ENCODE data around the gene CTIF. TPM values are rescaled to one million over a fixed set of nuclear protein-coding genes. Genes with fewer than 3 reads are reported as not detected.

CTIF gene
- total RNA-seq, 4 donors from 2014 or later, result 72.2 to 137 (median 86.5) TPM

DNA sequence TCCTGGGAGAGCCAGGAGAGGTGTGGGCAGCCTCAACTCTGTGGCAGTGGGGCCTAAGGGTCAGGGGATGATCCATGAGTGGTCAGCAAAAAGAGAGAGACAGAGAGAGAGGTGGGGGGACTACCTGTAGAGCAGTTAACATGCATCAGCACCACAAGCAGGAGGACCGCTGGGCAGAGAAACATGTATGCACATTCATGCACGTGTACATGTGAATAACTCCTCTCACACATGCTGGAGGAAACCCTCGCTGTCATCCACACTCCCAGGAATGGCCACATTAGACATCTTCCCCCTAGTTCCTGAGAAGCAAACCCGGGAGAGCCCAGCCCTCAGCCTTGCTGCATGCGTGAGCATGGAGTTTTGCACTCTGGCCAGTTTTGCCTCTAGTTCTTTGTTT is 245.8 kb downstream of the CTIF start:
- no peak for DNase-seq (ENCODE audit: low spot score in 2 of 2)
- Histone ChIP-seq H3K4me3 (no peak overlapping the region), H3K4me1 (peaks cover 3 to 57% (median 36%) of the 10 kb centered on the region in 4 donors), H3K9me3 (no peaks in the 10 kb centered on the region), H3K36me3 (peaks cover 0 to 8% (median 0%) of the 10 kb centered on the region in 3 donors), H3K27me3 (no peaks in the 10 kb centered on the region), H3K27ac (no peak overlapping the region)
- WGBS, 2 donors, result 72 to 78% methylated on average over 5 of the region's 5 CpGs
- TF ChIP-seq, protein P1, sequence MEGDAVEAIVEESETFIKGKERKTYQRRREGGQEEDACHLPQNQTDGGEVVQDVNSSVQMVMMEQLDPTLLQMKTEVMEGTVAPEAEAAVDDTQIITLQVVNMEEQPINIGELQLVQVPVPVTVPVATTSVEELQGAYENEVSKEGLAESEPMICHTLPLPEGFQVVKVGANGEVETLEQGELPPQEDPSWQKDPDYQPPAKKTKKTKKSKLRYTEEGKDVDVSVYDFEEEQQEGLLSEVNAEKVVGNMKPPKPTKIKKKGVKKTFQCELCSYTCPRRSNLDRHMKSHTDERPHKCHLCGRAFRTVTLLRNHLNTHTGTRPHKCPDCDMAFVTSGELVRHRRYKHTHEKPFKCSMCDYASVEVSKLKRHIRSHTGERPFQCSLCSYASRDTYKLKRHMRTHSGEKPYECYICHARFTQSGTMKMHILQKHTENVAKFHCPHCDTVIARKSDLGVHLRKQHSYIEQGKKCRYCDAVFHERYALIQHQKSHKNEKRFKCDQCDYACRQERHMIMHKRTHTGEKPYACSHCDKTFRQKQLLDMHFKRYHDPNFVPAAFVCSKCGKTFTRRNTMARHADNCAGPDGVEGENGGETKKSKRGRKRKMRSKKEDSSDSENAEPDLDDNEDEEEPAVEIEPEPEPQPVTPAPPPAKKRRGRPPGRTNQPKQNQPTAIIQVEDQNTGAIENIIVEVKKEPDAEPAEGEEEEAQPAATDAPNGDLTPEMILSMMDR (IDR thresholded peaks at IDR 0.05), result no peak
- no peak for TF ChIP-seq POLR2A (IDR thresholded peaks at IDR 0.05)

DNA sequence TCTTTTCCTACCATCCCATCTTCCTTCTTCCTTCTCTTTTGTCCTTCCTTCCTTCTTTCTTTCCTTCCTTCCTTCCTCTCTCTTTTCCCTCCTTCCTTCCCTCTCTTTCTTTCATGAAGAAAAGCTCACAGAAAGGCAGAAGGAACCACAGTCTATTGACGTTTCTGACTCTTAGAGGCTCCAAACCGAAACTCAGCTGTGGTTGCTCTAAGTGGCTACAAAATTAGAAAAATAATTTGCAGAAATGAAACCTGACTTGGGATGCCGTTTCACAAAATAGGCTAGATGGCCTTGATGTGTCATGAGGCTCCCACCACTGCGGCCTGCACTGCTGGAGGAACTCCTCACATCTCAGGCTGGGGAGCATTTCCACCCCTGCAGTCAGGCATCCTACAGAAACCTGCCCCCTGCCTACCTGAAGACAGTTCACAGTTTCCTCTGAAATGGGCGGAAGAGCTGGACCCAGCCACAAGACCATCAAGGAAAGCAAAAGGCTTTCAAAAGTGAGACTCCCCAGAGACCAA is 246.3 kb downstream of the CTIF start:
- Histone ChIP-seq H3K27me3 (no peaks in the 10 kb centered on the region), H3K36me3 (peaks cover 0 to 9% (median 0%) of the 10 kb centered on the region in 3 donors), H3K9me3 (no peaks in the 10 kb centered on the region), H3K4me3 (no peak overlapping the region), H3K27ac (no peak overlapping the region), H3K4me1 (peaks cover 3 to 57% (median 34%) of the 10 kb centered on the region in 4 donors)
- no peak for TF ChIP-seq POLR2A (IDR thresholded peaks at IDR 0.05)
- TF ChIP-seq EP300 (IDR thresholded peaks at IDR 0.05), result no peak
- TF ChIP-seq, protein P1 (IDR thresholded peaks at IDR 0.05), result no peak
- 74 to 85% methylated on average over 5 of the region's 5 CpGs for WGBS, 2 donors
- DNase-seq (ENCODE audit: low spot score in 2 of 2), result no peak

DNA sequence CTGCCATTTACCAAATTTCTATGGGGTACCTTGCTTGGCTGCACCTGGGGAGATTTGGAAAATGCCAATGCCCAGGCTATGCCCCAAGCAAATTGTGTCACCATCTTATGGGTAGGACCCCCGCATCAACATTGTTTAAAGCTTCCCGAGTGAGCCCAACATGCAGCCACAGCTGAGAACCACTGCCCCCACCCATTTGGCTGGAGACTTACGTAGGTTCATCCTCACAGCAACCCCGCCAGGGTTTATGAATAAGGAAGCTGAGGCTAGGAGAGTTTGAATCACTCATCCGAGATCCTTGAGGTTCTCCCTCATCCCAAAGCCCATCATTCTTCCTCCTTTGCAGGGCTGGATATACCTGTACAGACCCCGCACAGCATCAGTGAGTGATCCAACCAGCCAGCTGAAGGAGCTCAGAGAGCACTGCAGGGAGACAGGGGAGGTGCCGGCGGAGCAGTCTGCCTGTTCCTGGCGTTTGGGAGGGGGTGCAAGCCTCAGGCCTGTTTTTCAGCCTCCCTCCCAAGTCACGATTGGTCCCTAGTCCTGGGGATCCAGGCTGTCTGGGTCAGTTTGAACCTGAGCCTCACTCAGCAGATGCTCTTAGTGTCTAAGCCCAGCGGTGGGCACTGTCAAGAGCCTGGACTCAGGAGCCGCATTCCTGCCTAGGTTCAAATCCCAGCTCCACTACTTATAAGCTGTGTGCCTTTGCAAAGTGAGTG is 247.1 kb downstream of the CTIF start:
- Histone ChIP-seq H3K27ac (no peak overlapping the region), H3K9me3 (no peaks in the 10 kb centered on the region), H3K27me3 (no peaks in the 10 kb centered on the region), H3K4me3 (no peak overlapping the region), H3K36me3 (peaks cover 0 to 16% (median 0%) of the 10 kb centered on the region in 3 donors), H3K4me1 (peaks cover 3 to 57% (median 29%) of the 10 kb centered on the region in 4 donors)
- 83 to 95% methylated on average over 12 of the region's 12 CpGs for WGBS, 2 donors
- no peak for DNase-seq (ENCODE audit: low spot score in 2 of 2)
- TF ChIP-seq, protein P1 (IDR thresholded peaks at IDR 0.05), result no peak
- TF ChIP-seq POLR2A (IDR thresholded peaks at IDR 0.05) (no peak), EP300 (IDR thresholded peaks at IDR 0.05) (no peak)

DNA sequence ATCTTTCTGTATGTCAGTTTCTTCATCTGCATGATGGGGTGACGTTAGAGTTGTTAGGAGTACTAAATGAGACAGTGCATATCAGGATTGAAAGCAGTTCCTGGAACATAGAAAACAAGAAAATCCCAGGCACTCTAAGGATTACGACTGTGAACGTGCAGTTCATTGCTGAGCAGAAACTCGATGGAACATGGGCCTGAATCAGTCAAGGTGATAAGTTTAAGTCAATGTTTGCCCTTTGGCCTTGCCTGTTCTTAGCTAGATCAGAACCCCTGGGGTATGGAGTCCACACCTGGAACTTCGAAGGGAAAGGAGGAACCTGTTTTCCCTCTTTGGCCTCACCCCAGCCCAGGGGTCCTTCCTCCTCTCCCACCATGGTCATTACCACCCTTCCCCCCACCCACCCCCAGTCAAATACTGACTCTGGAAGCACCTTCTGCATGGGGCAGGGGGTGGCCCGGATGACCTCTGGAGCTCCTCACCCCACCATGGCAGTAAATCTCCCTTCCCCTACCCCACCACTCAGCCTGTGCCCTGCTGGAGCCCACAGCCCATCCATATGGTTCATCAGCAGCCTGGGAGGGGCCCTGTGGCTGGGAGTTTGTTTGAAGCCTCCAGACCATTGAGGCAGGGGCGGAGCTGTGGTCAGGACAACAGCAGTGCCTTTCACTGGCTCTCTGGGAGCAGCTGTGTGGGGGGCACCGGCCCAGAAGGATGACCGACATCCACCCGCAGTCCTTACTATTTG is 247.8 kb downstream of the CTIF start:
- no peaks in the 10 kb centered on the region for H3K27me3 ChIP-seq
- no peak overlapping the region for H3K4me3 ChIP-seq
- H3K4me1 ChIP-seq, result peaks cover 2 to 57% (median 23%) of the 10 kb centered on the region in 4 donors
- TF ChIP-seq, protein P1 (IDR thresholded peaks at IDR 0.05), result no peak
- TF ChIP-seq EP300 (IDR thresholded peaks at IDR 0.05) (no peak), POLR2A (IDR thresholded peaks at IDR 0.05) (no peak)
- WGBS, 2 donors, result 64 to 68% methylated on average over 9 to 10 of the region's 10 CpGs
- H3K36me3 ChIP-seq, result peaks cover 0 to 16% (median 0%) of the 10 kb centered on the region in 3 donors
- H3K9me3 ChIP-seq, result no peaks in the 10 kb centered on the region
- H3K27ac ChIP-seq, result no peak overlapping the region
- no peak for DNase-seq (ENCODE audit: low spot score in 2 of 2)
